Loucy (cell line): Measurements from ENCODE around the gene LHX4.

Experiments used
- EZH2phosphoT487 ChIP-seq: fragments of 200-600 bp; IDR thresholded peaks from 2 replicates; pipeline ENCODE4 v1.6.1; 2018; ENCODE audit warnings: antibody characterized with exemption, mild to moderate bottlenecking, moderate library complexity, borderline replicate concordance
- TF ChIP-seq, protein P1 (sequence below): fragments of 200-600 bp; sonication (generic); conservative IDR thresholded peaks from 2 replicates; pipeline ENCODE4 v1.5.1; 2014; ENCODE audit warnings: mild to moderate bottlenecking, antibody characterized with exemption, low read length

DNA sequence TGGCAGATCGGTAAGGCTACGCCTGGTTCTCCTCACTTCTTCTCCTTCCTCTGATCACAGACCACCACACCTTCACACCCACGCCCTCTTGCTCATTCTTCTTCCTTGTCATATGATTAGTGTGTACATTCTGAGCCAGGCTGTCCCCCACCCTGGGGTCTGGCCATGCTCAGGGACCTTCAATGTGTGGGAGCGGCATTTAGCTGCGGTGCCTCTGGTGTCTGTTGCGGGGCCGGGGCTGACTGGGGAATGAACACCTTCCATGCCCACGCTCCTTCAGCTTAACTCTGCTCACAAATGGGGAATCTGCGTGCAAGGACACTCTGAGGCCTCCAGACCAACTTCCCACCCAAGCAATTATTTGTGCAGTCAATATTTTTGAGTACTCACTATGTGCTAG is 46.0 kb upstream of the LHX4 start:
- TF ChIP-seq, protein P1, sequence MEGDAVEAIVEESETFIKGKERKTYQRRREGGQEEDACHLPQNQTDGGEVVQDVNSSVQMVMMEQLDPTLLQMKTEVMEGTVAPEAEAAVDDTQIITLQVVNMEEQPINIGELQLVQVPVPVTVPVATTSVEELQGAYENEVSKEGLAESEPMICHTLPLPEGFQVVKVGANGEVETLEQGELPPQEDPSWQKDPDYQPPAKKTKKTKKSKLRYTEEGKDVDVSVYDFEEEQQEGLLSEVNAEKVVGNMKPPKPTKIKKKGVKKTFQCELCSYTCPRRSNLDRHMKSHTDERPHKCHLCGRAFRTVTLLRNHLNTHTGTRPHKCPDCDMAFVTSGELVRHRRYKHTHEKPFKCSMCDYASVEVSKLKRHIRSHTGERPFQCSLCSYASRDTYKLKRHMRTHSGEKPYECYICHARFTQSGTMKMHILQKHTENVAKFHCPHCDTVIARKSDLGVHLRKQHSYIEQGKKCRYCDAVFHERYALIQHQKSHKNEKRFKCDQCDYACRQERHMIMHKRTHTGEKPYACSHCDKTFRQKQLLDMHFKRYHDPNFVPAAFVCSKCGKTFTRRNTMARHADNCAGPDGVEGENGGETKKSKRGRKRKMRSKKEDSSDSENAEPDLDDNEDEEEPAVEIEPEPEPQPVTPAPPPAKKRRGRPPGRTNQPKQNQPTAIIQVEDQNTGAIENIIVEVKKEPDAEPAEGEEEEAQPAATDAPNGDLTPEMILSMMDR, result no peak
- TF ChIP-seq EZH2phosphoT487, result no peak
